ENCODE measurements around the gene DGKD. TPM values are rescaled to one million over a fixed set of nuclear protein-coding genes. Genes with fewer than 3 reads are reported as not detected.
A peak's percentile ranks its signal among the peaks of the same experiment; 100 is the strongest.

The DGKD gene
- total RNA-seq, 1 donor from 2014 or later = 86.7 TPM

GRCh38 chr2:233490831-233491230 is 136.5 kb downstream of the DGKD start:
- Histone ChIP-seq H3K27me3 (no peaks in the 10 kb centered on the region), H3K4me3 (no peak overlapping the region), H3K27ac (no peak overlapping the region), H3K4me1 (peaks cover 19% of the 10 kb centered on the region), H3K36me3 (peaks cover 62% of the 10 kb centered on the region), H3K9me3 (no peaks in the 10 kb centered on the region)
- TF ChIP-seq, protein P1, sequence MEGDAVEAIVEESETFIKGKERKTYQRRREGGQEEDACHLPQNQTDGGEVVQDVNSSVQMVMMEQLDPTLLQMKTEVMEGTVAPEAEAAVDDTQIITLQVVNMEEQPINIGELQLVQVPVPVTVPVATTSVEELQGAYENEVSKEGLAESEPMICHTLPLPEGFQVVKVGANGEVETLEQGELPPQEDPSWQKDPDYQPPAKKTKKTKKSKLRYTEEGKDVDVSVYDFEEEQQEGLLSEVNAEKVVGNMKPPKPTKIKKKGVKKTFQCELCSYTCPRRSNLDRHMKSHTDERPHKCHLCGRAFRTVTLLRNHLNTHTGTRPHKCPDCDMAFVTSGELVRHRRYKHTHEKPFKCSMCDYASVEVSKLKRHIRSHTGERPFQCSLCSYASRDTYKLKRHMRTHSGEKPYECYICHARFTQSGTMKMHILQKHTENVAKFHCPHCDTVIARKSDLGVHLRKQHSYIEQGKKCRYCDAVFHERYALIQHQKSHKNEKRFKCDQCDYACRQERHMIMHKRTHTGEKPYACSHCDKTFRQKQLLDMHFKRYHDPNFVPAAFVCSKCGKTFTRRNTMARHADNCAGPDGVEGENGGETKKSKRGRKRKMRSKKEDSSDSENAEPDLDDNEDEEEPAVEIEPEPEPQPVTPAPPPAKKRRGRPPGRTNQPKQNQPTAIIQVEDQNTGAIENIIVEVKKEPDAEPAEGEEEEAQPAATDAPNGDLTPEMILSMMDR (IDR thresholded peaks at IDR 0.05) = no peak
- DNase-seq = no peak
- no peak for ATAC-seq
- intact Hi-C loops (cut with DNase I) = no loop called here

GRCh38 chr2:233491326-233491725 is 137.0 kb downstream of the DGKD start:
- Histone ChIP-seq H3K27me3 (no peaks in the 10 kb centered on the region), H3K27ac (no peak overlapping the region), H3K4me3 (no peak overlapping the region), H3K4me1 (peaks cover 14% of the 10 kb centered on the region), H3K9me3 (no peaks in the 10 kb centered on the region), H3K36me3 (peaks cover 61% of the 10 kb centered on the region)
- ATAC-seq (no peak), DNase-seq (no peak)
- intact Hi-C loops (cut with DNase I) = no loop called here
- TF ChIP-seq, protein P1 (IDR thresholded peaks at IDR 0.05) = no peak

DNA sequence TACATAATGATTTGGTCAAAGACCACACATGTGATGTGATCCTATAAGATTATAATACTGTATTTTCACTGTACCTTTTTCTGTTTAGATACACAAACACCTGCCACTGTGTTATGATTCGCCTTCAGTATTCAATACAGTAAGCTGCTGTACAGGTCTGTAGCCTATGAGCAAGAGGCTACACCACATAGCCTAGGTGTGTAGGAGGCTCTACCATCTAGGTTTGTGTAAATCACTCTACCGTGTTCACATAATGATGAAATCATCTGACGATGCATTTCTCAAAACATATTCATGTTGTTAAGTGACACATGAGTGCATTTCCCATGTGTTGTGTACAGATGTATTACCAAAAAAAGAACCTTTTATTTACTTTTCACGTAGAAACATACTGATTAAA is 137.8 kb downstream of the DGKD start:
- Histone ChIP-seq H3K27ac (no peak overlapping the region), H3K4me3 (no peak overlapping the region), H3K9me3 (no peaks in the 10 kb centered on the region), H3K4me1 (peaks cover 9% of the 10 kb centered on the region), H3K36me3 (peaks cover 59% of the 10 kb centered on the region), H3K27me3 (no peaks in the 10 kb centered on the region)
- no peak for DNase-seq
- intact Hi-C loops (cut with DNase I) = no loop called here
- no peak for ATAC-seq
- TF ChIP-seq, protein P1 (IDR thresholded peaks at IDR 0.05) = no peak

GRCh38 chr2:233492751-233493150 is 138.5 kb downstream of the DGKD start:
- Histone ChIP-seq H3K36me3 (peaks cover 62% of the 10 kb centered on the region), H3K27ac (no peak overlapping the region), H3K4me1 (peaks cover 9% of the 10 kb centered on the region), H3K9me3 (no peaks in the 10 kb centered on the region), H3K27me3 (no peaks in the 10 kb centered on the region), H3K4me3 (no peak overlapping the region)
- intact Hi-C loops (cut with DNase I) = no loop called here
- TF ChIP-seq, protein P1 (IDR thresholded peaks at IDR 0.05) = no peak
- DNase-seq = no peak
- ATAC-seq = no peak

DNA sequence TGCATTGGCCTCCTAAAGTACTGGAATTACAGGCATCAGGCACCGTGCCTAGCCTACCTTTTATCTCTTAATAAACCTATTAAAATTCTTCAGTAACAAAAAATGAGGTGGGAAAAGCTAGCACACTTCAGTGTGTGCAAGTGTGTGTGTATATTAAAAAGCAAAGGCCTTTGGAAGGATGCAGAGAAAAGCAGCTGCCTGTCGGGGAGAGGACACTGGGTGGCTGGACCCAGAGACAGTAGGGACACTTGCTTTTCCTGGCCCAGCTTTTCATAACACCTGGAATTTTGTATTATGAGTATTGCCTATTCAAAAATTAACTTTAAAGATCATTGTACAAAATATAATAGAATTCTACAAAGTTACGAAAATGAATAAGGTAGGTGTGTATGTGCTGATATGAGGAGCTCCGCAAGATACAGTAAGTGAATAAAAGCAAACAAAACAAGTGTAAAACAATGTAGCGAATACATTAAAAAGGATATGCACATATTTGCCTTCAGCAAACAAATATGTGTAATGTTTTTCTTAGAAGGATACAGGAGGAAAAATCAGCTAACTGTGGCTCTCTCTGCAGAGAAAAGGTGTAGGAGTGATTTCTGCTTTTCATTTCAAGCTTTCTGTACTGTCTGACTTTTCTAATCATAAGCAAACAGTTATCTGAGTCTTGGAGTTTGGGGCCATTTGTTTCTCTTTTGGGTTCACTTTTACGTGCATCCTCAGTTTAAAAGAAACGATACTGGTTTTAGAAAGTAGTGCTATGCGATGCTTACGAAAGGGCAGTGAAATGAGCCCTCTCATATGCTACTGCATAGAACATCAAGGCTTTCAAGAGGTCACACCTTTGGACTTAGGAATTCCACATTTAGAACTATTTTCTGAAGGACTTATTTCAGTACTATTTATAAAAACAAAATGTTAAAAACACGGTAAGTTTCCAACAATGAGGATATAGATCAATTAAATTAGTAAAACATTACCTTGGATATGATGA is 141.5 kb downstream of the DGKD start:
- H3K9me3 ChIP-seq = no peaks in the 10 kb centered on the region

More for the DNA sequence above, 141.5 kb downstream of the DGKD start:
- no peak for DNase-seq
- Histone ChIP-seq H3K4me3 (no peak overlapping the region), H3K36me3 (peaks cover 56% of the 10 kb centered on the region), H3K27ac (peak overlapping the region; percentile 13), H3K4me1 (no peaks in the 10 kb centered on the region), H3K27me3 (no peaks in the 10 kb centered on the region)
- TF ChIP-seq, protein P1 (IDR thresholded peaks at IDR 0.05) = no peak
- intact Hi-C loops (cut with DNase I) = no loop called here
- peak; percentile 60 for ATAC-seq
